Left ventricle myocardium inferior (tissue), 1 donor: ENCODE results near the gene SRBD1. TPM values are rescaled to one million over a fixed set of nuclear protein-coding genes. Genes with fewer than 3 reads are reported as not detected.

ENCODE experiments used
- DNase-seq: peaks from one replicate; pipeline ENCODE4 v3.0.0-alpha.2; 2020
- H3K27ac ChIP-seq: fragments of 200-600 bp; replicated peaks from 2 replicates; pipeline ENCODE4 v1.8.0; 2021
- H3K27me3 ChIP-seq: fragments of 200-600 bp; 2 replicates; pipeline ENCODE4 v1.8.0; 2021; ENCODE audit warnings: low read depth
- H3K36me3 ChIP-seq: fragments of 200-600 bp; 2 replicates; pipeline ENCODE4 v1.8.0; 2021
- H3K4me1 ChIP-seq: fragments of 200-600 bp; 2 replicates; pipeline ENCODE4 v1.8.0; 2021
- H3K4me3 ChIP-seq: fragments of 200-600 bp; 2 replicates; pipeline ENCODE4 v1.8.0; 2021; ENCODE audit warnings: mild to moderate bottlenecking, moderate library complexity
- H3K9me3 ChIP-seq: fragments of 200-600 bp; replicated peaks from 2 replicates; pipeline ENCODE4 v1.8.0; 2021
- intact Hi-C: fragments of 100-400 bp; cut with micrococcal nuclease; formaldehyde crosslinking; loops from one replicate; pipeline ENCODE4 v1.11.0; 2022
- total RNA-seq: library from RNA; stranded (reverse); fragmentation: NEBNext Ultra II Directional; extraction: Animal tissue kit (Norgen Biotek cat#: 25700); gene quantifications from one replicate; pipeline ENCODE4 v1.2.1, GENCODE V29; 2021
- TF ChIP-seq, protein P1 (sequence below): fragments of 200-600 bp; IDR thresholded peaks from 2 replicates; pipeline ENCODE4 v1.8.0; 2021; ENCODE audit warnings: antibody characterized with exemption, mild to moderate bottlenecking, borderline replicate concordance
- donor health status: DM: no; HTN: yes; CAD: no; lungs with severe emphysema.

SRBD1 gene
- total RNA-seq, 1 donor from 2014 or later: 11.8 TPM

DNA sequence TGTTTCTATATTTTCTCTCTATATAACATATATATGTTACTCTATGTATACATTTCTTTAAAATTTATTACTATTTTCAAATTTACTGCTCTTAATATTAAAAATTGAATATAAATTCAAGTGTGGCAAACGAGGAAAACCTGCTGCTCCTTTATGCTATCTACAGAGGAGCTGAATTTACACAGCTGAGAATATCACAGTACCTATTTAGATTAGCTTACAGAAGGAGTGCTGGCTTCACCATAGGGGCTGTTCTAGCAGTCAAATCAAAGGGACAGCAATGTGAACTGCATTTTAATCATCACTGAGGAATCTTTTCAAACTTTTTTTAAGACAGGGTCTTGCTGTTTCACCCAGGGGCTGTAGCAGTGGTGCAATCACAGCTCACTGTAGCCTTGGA, 213.8 kb downstream of the SRBD1 start:
- Histone ChIP-seq H3K4me1 (no peaks in the 10 kb centered on the region), H3K9me3 (no peaks in the 10 kb centered on the region), H3K27ac (no peak overlapping the region), H3K27me3 (no peaks in the 10 kb centered on the region), H3K36me3 (peaks cover 7% of the 10 kb centered on the region), H3K4me3 (no peak overlapping the region)
- DNase-seq: no peak
- TF ChIP-seq, protein P1, sequence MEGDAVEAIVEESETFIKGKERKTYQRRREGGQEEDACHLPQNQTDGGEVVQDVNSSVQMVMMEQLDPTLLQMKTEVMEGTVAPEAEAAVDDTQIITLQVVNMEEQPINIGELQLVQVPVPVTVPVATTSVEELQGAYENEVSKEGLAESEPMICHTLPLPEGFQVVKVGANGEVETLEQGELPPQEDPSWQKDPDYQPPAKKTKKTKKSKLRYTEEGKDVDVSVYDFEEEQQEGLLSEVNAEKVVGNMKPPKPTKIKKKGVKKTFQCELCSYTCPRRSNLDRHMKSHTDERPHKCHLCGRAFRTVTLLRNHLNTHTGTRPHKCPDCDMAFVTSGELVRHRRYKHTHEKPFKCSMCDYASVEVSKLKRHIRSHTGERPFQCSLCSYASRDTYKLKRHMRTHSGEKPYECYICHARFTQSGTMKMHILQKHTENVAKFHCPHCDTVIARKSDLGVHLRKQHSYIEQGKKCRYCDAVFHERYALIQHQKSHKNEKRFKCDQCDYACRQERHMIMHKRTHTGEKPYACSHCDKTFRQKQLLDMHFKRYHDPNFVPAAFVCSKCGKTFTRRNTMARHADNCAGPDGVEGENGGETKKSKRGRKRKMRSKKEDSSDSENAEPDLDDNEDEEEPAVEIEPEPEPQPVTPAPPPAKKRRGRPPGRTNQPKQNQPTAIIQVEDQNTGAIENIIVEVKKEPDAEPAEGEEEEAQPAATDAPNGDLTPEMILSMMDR: no peak
- intact Hi-C loops: no loop called here

DNA sequence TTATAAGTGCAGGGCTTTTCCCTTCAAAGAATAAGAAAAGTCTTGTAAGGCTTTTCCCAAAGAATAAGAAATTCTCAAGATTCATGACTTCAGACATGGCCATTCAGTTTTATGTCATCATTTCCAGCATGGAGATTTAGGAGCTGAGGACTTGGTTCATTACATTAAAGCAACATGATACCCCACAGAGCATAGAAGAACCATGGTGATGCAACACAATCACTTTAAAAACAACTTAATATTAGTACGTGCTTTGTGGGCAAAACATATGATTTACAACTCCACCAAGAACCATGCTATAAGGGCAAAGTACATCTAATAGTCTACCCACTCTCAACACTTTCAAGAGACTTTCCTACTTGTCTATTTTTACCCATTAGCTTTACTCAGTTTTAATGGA, 214.4 kb downstream of the SRBD1 start:
- intact Hi-C loops: no loop called here
- no peak overlapping the region for H3K4me3 ChIP-seq

DNA sequence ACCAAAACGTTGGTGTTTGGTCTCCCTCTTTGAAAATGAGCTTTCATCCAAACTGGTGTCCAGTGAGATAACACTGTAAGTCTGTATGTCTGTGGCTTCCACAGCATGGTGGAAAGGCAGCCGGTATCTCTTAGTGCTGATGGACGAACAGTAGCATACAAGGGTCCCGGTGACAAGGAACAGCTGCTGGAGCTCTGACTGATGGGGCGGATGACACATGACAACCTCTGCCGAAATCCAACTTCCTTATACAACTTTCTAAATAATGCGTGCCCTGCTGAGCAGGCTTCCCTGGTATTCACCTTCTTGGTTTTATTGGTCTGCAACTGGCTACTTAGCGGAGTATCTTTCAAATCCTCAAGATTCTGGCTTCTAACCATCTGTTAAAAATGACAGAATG, 216.2 kb downstream of the SRBD1 start:
- H3K4me3 ChIP-seq: no peak overlapping the region
- no peak for DNase-seq
- no peak overlapping the region for H3K27ac ChIP-seq
- H3K9me3 ChIP-seq: no peaks in the 10 kb centered on the region
- no peaks in the 10 kb centered on the region for H3K27me3 ChIP-seq
- intact Hi-C loops: no loop called here
- TF ChIP-seq, protein P1: no peak
- peaks cover 7% of the 10 kb centered on the region for H3K36me3 ChIP-seq
- peaks cover 5% of the 10 kb centered on the region for H3K4me1 ChIP-seq

More for the DNA sequence above, 214.4 kb downstream of the SRBD1 start:
- no peaks in the 10 kb centered on the region for H3K9me3 ChIP-seq
- no peaks in the 10 kb centered on the region for H3K27me3 ChIP-seq
- H3K27ac ChIP-seq: no peak overlapping the region
- no peaks in the 10 kb centered on the region for H3K4me1 ChIP-seq
- TF ChIP-seq, protein P1: no peak
- no peak for DNase-seq
- peaks cover 7% of the 10 kb centered on the region for H3K36me3 ChIP-seq

DNA sequence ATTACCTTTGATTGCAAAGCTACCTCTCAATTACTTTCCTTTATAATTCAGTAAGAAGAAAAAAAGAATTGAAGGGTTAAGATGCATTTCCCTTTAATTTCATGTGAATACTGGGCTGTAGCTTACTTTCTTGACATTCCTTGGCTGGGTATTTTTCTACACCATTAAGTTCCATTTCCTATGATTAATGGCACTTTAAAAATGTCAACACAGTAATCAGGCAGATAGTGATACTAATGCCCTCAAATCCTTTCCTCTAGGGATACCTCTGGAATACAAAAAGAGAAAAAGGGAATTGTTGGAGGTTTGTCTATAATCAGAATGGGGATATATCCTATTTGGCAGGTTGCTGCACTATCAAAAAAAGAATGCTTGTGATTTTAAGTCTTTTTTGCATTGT, 216.9 kb downstream of the SRBD1 start:
- H3K27me3 ChIP-seq: no peaks in the 10 kb centered on the region

DNA sequence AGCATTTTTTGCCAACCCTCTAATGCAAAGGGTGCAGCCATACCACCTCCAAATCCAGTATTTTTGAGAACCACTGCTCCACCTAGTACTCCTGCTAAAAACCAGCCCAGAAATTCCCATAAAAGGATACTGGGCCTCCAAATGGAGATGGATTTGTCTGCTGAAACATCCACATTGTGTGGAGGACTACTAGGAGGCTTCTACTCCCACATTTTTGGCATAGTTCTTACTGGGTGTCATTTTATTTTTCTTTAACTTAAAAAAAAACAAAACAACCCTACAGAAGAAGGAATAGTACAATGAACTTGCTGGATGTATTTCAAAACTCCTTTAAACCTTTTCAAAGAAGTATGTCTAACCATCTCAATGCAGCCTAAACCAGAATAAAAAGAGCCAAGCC, 219.2 kb downstream of the SRBD1 start:
- intact Hi-C loops: no loop called here
- TF ChIP-seq, protein P1: no peak

More for the DNA sequence above, 216.9 kb downstream of the SRBD1 start:
- peaks cover 10% of the 10 kb centered on the region for H3K36me3 ChIP-seq
- no peaks in the 10 kb centered on the region for H3K9me3 ChIP-seq
- H3K4me1 ChIP-seq: peaks cover 5% of the 10 kb centered on the region
- H3K27ac ChIP-seq: no peak overlapping the region
- no peak overlapping the region for H3K4me3 ChIP-seq
- intact Hi-C loops: no loop called here
- TF ChIP-seq, protein P1: no peak
- no peak for DNase-seq

DNA sequence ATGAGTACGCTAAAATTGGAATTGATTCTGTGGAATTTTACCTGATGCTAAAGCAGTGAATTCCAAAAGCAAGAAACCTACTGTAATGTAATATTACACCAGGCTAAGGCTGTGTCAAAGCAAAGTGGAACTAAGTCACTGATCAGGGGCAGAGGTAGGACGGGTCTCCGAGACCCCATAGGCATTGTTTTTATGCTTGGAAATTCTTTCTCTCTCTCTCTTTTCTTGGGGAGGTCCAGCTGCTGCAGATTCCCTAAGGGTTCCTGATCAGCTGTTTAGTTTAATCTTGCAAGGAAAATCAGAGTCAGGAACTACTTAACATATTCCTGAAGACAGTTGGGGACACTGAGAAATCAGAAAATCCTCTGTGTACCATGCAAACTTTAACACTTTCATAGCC, 220.2 kb downstream of the SRBD1 start:
- Histone ChIP-seq H3K27me3 (no peaks in the 10 kb centered on the region), H3K27ac (no peak overlapping the region), H3K36me3 (peaks cover 31% of the 10 kb centered on the region), H3K4me1 (peaks cover 5% of the 10 kb centered on the region), H3K4me3 (no peak overlapping the region), H3K9me3 (no peaks in the 10 kb centered on the region)
- intact Hi-C loops: no loop called here
- TF ChIP-seq, protein P1: no peak
- DNase-seq: no peak

More for the DNA sequence above, 219.2 kb downstream of the SRBD1 start:
- Histone ChIP-seq H3K27me3 (no peaks in the 10 kb centered on the region), H3K4me3 (no peak overlapping the region), H3K36me3 (peaks cover 31% of the 10 kb centered on the region), H3K27ac (no peak overlapping the region), H3K4me1 (peaks cover 5% of the 10 kb centered on the region), H3K9me3 (no peaks in the 10 kb centered on the region)
- no peak for DNase-seq
